GM18526 (cell line): ENCODE data around the gene RPL12.

Experiments
- POLR2A ChIP-seq: IDR thresholded peaks from 3 replicates; pipeline ENCODE4 v1.6.1; 2011; ENCODE audit not compliant: insufficient read length; ENCODE audit errors: extremely low read depth

The RPL12 gene

GRCh38 chr9:127485995-127486394, 34.8 kb upstream of the RPL12 start:
- TF ChIP-seq POLR2A = no peak

- no peak for TF ChIP-seq POLR2A
Observed at GRCh38 chr9:127482662-127483061, 31.5 kb upstream of the RPL12 start.

GRCh38 chr9:127479507-127480081, 28.4 kb upstream of the RPL12 start:
- TF ChIP-seq POLR2A = no peak

- no peak for TF ChIP-seq POLR2A
Observed at GRCh38 chr9:127474592-127474991, 23.4 kb upstream of the RPL12 start.

- TF ChIP-seq POLR2A = no peak
Observed at GRCh38 chr9:127473932-127474331, 22.7 kb upstream of the RPL12 start.

- TF ChIP-seq POLR2A = no peak
Observed at GRCh38 chr9:127473501-127473900, 22.3 kb upstream of the RPL12 start.

GRCh38 chr9:127470662-127471061, 19.5 kb upstream of the RPL12 start:
- TF ChIP-seq POLR2A = no peak

- TF ChIP-seq POLR2A = no peak
Observed at GRCh38 chr9:127467621-127468020, 16.4 kb upstream of the RPL12 start.

GRCh38 chr9:127463911-127464310, 12.7 kb upstream of the RPL12 start:
- no peak for TF ChIP-seq POLR2A

GRCh38 chr9:127463382-127463781, 12.2 kb upstream of the RPL12 start:
- TF ChIP-seq POLR2A = no peak

GRCh38 chr9:127458921-127459320, 7.7 kb upstream of the RPL12 start:
- TF ChIP-seq POLR2A = no peak

- no peak for TF ChIP-seq POLR2A
Observed at GRCh38 chr9:127457191-127457878, 6.1 kb upstream of the RPL12 start.

- TF ChIP-seq POLR2A = no peak
Observed at GRCh38 chr9:127455324-127455992, 4.3 kb upstream of the RPL12 start.

GRCh38 chr9:127452691-127453090, 1.5 kb upstream of the RPL12 start:
- no peak for TF ChIP-seq POLR2A

GRCh38 chr9:127451858-127452656, 851 bp upstream of the RPL12 start:
- no peak for TF ChIP-seq POLR2A

GRCh38 chr9:127451608-127451857, 327 bp upstream of the RPL12 start:
- TF ChIP-seq POLR2A = no peak
